HCT116 (cell line): Measurements from ENCODE around the gene MYO1E. TPM values are rescaled to one million over a fixed set of nuclear protein-coding genes. Genes with fewer than 3 reads are reported as not detected.

ENCODE experiments used
- ATAC-seq: fragments of 200-7000 bp; cut with Tn5 transposase; 2 replicates; pipeline ENCODE4 v1.9.1; 2020; ENCODE audit warnings: mild to moderate bottlenecking, moderate library complexity
- BruUV-seq: library from RNA; stranded (reverse); fragments of 400-500 nt; replicated peaks from 2 replicates; lab custom pipeline; 2021; lab: Mats Ljungman, UMichigan
- CTCF ChIA-PET: fragments of 300-600 bp; sonication (Branson Sonifier 250); formaldehyde crosslinking; loops from one replicate; lab custom pipeline; 2021; ENCODE audit warnings: antibody characterized with exemption; lab: Charles Lee
- POLR2A ChIA-PET: fragments of 300-600, 350-600 bp; sonication (Branson Sonifier 250); formaldehyde crosslinking; loops from one replicate; lab custom pipeline; 2021; ENCODE audit warnings: antibody characterized with exemption; lab: Charles Lee
- RAD21 ChIA-PET, 2 experiments: fragments of 300-600 bp; sonication (Branson Sonifier 250); formaldehyde crosslinking; loops; one replicate each; lab custom pipeline; 2023; ENCODE audit warnings: low total read pairs in 2 of 2; ENCODE audit not compliant: uncharacterized antibody in 2 of 2, unreplicated experiment in 2 of 2, low non-redundant PET in 1 of 2; lab: Charles Lee
- DNase-seq: peaks from one replicate; pipeline ENCODE4 v3.0.0-alpha.2; 2010; ENCODE audit warnings: low read depth, low spot score
- H2AFZ ChIP-seq: fragments of 200-600 bp; shearing (Covaris generic), sonication (generic); 2 replicates; pipeline ENCODE4 v1.6.1; 2017; ENCODE audit warnings: low read depth, mixed run types, mixed read lengths, antibody characterized with exemption, low read length; ENCODE audit not compliant: poor library complexity, severe bottlenecking
- H3K27ac ChIP-seq: 2 replicates; pipeline ENCODE4 v1.5.1; 2012; ENCODE audit warnings: low read depth, low read length
- H3K27me3 ChIP-seq: fragments of 200-600 bp; sonication (generic); 2 replicates; pipeline ENCODE4 v1.6.1; 2016; ENCODE audit warnings: mixed run types, low read length, mixed read lengths; ENCODE audit not compliant: insufficient read depth
- H3K36me3 ChIP-seq, 2 experiments: fragments of 200-500 bp in 1 of 2; fragments of 200-600 bp in 1 of 2; sonication (Bioruptor generic) in 1 of 2; sonication (generic) in 1 of 2; 2 replicates each; pipeline versions ENCODE4 v1.5.1 to v1.6.1; 2014 to 2016; ENCODE audit warnings: low read length in 2 of 2, inconsistent platforms in 1 of 2, mixed read lengths in 1 of 2, mixed run types in 1 of 2; ENCODE audit not compliant: insufficient read depth in 2 of 2, control insufficient read depth in 1 of 2
- H3K4me1 ChIP-seq, 2 experiments: fragments of 200-600 bp in 1 of 2; sonication (generic) in 1 of 2; 2 replicates each; pipeline versions ENCODE4 v1.5.1 to v1.6.1; 2012 to 2017; ENCODE audit warnings: low read length in 2 of 2, inconsistent platforms in 1 of 2, mild to moderate bottlenecking in 1 of 2, mixed read lengths in 1 of 2, mixed run types in 1 of 2, moderate library complexity in 1 of 2; ENCODE audit not compliant: insufficient read depth in 2 of 2, control insufficient read depth in 1 of 2
- H3K4me2 ChIP-seq: fragments of 200-600 bp; sonication (generic); 2 replicates; pipeline ENCODE4 v1.6.1; 2017; ENCODE audit warnings: mixed run types, low read length, mixed read lengths
- H3K4me3 ChIP-seq, 2 experiments: fragments of 200-600 bp in 1 of 2; sonication (generic) in 1 of 2; replicated peaks in 1 of 2; 2 replicates each; pipeline ENCODE4 v1.5.1; 2011 to 2016; ENCODE audit warnings: low read length in 2 of 2, control low read depth in 1 of 2, low read depth in 1 of 2, mild to moderate bottlenecking in 1 of 2, mixed read lengths in 1 of 2, mixed run types in 1 of 2
- H3K79me2 ChIP-seq: fragments of 200-600 bp; sonication (generic); 2 replicates; pipeline ENCODE4 v1.6.1; 2017; ENCODE audit warnings: mild to moderate bottlenecking, mixed run types, low read length, moderate library complexity, mixed read lengths; ENCODE audit not compliant: insufficient read depth
- H3K9ac ChIP-seq: fragments of 200-600 bp; sonication (generic); 2 replicates; pipeline ENCODE4 v1.6.1; 2016; ENCODE audit warnings: low read length, mixed read lengths
- H3K9me2 ChIP-seq: fragments of 200-600 bp; sonication (generic), shearing (Covaris generic); 2 replicates; pipeline ENCODE4 v1.6.1; 2017; ENCODE audit warnings: mixed run types, mild to moderate bottlenecking, moderate library complexity; ENCODE audit not compliant: insufficient read depth
- H3K9me3 ChIP-seq, 2 experiments: fragments of 200-500 bp in 1 of 2; fragments of 200-600 bp in 1 of 2; sonication (Bioruptor generic) in 1 of 2; sonication (generic) in 1 of 2; 2 replicates each; pipeline ENCODE4 v1.6.1; 2014 to 2017; ENCODE audit warnings: low read length in 2 of 2, mixed read lengths in 2 of 2, inconsistent platforms in 1 of 2, low read depth in 1 of 2, mild to moderate bottlenecking in 1 of 2, mixed run types in 1 of 2, moderate library complexity in 1 of 2; ENCODE audit not compliant: control insufficient read depth in 1 of 2, insufficient read depth in 1 of 2
- H4K20me1 ChIP-seq: fragments of 200-600 bp; sonication (generic), shearing (Covaris generic); 2 replicates; pipeline ENCODE4 v1.6.1; 2017; ENCODE audit warnings: mixed run types, mild to moderate bottlenecking, moderate library complexity; ENCODE audit not compliant: insufficient read depth
- ATF3 ChIP-seq: IDR thresholded peaks from 2 replicates; pipeline ENCODE4 v1.6.1; 2012
- CEBPB ChIP-seq: IDR thresholded peaks from 2 replicates; pipeline ENCODE4 v1.6.1; 2012; ENCODE audit warnings: low read depth
- CTCF ChIP-seq, 3 experiments: fragments of 200-600 bp in 1 of 3; sonication (generic) in 1 of 3; IDR thresholded peaks in 2 of 3; conservative IDR thresholded peaks in 1 of 3; 2 replicates each; pipeline ENCODE4 v1.5.1; 2012 to 2017; ENCODE audit warnings: low read depth in 2 of 3, low read length in 2 of 3, antibody characterized with exemption in 1 of 3, borderline replicate concordance in 1 of 3, control low read depth in 1 of 3, mild to moderate bottlenecking in 1 of 3, mixed read lengths in 1 of 3, mixed run types in 1 of 3, moderate library complexity in 1 of 3; ENCODE audit not compliant: insufficient read depth in 1 of 3
- FOSL1 ChIP-seq: IDR thresholded peaks from 2 replicates; pipeline ENCODE4 v1.6.1; 2012; ENCODE audit warnings: low read depth
- JUND ChIP-seq: IDR thresholded peaks from 2 replicates; pipeline ENCODE4 v1.6.1; 2012
- SIN3A ChIP-seq: IDR thresholded peaks from 2 replicates; pipeline ENCODE4 v1.6.1; 2012; ENCODE audit warnings: low read depth
- SP1 ChIP-seq: IDR thresholded peaks from 2 replicates; pipeline ENCODE4 v1.6.1; 2012; ENCODE audit warnings: low read depth
- ZBTB33 ChIP-seq: IDR thresholded peaks from 2 replicates; pipeline ENCODE4 v1.6.1; 2011; ENCODE audit warnings: mild to moderate bottlenecking, low read length, moderate library complexity; ENCODE audit not compliant: insufficient replicate concordance; ENCODE audit errors: extremely low read depth
- ZNF274 ChIP-seq: fragments of 200-500 bp; sonication (Bioruptor generic); IDR thresholded peaks from 2 replicates; pipeline ENCODE4 v1.6.1; 2014; ENCODE audit warnings: mild to moderate bottlenecking, low read depth, low read length, inconsistent platforms
- intact Hi-C: fragments of 100-400 bp; cut with micrococcal nuclease; formaldehyde crosslinking; loops from 2 replicates; pipeline ENCODE4 v1.10.0; 2022
- total RNA-seq: library from RNA; stranded (reverse); gene quantifications from one replicate; pipeline ENCODE4 v1.2.1, GENCODE V29; 2021; ENCODE audit not compliant: unreplicated experiment

Gene MYO1E
- total RNA-seq, 1 experiment from 2014 or later = 182 TPM

GRCh38 chr15:59255680-59256336, 116.9 kb downstream of the MYO1E start:
- Histone ChIP-seq H3K27ac (peak overlapping the region; percentile 2; the same call in 1 of the 2 replicates), H3K4me3 (peak overlapping the region in 1 of 2 experiments; percentile 11; a peak in 1 of 4 replicates), H3K36me3 (0 out of 4 replicates have a peak, but pooled peaks cover 0 to 10% of the 10 kb centered on the region in 2 experiments), H3K4me1 (peaks cover 21 to 24% of the 10 kb centered on the region in 2 experiments), H3K9ac (peak overlapping the region; percentile 30; the same call in 1 of the 2 replicates), H3K27me3 (no peaks in the 10 kb centered on the region), H3K9me2 (no peaks in the 10 kb centered on the region), H2AFZ (no peak overlapping the region), H3K4me2 (peak overlapping the region; percentile 61), H3K79me2 (peaks cover 4% of the 10 kb centered on the region; the same call in 1 of the 2 replicates), H4K20me1 (no peaks in the 10 kb centered on the region), H3K9me3 (no peaks in the 10 kb centered on the region)
- DNase-seq (peak; percentile 83), ATAC-seq (peak; percentile 88)
- TF ChIP-seq SP1 (peak; percentile 66), FOSL1 (peak; percentile 49; the same call in 1 of the 2 replicates), ATF3 (no peak), CTCF (IDR thresholded peaks at IDR 0.05 in 2 of 3, conservative IDR thresholded peaks at IDR 0.05 in 1 of 3; ENCODE audit: borderline replicate concordance in 1 of 3, insufficient read depth in 1 of 3, low read depth in 2 of 3, low read length in 2 of 3) (no peak), ZNF274 (no peak), JUND (peak; percentile 45; the same call in 1 of the 2 replicates), ZBTB33 (no peak), SIN3A (no peak), CEBPB (peak; percentile 95)
- POLR2A ChIA-PET = no interaction called here
- intact Hi-C loops = loop anchor here (5.0 kb wide), 1 partner anchor 116 kb away; the partner anchor contains the start of gene MYO1E
- RAD21 ChIA-PET = no interaction called here
- BruUV-seq = TSS peak; percentile 42
- CTCF ChIA-PET = no interaction called here
